Measurements from ENCODE around the gene DCC. TPM values are rescaled to one million over a fixed set of nuclear protein-coding genes. Genes with fewer than 3 reads are reported as not detected.

DCC gene
- total RNA-seq, 1 experiment from 2014 or later: not detected

DNA sequence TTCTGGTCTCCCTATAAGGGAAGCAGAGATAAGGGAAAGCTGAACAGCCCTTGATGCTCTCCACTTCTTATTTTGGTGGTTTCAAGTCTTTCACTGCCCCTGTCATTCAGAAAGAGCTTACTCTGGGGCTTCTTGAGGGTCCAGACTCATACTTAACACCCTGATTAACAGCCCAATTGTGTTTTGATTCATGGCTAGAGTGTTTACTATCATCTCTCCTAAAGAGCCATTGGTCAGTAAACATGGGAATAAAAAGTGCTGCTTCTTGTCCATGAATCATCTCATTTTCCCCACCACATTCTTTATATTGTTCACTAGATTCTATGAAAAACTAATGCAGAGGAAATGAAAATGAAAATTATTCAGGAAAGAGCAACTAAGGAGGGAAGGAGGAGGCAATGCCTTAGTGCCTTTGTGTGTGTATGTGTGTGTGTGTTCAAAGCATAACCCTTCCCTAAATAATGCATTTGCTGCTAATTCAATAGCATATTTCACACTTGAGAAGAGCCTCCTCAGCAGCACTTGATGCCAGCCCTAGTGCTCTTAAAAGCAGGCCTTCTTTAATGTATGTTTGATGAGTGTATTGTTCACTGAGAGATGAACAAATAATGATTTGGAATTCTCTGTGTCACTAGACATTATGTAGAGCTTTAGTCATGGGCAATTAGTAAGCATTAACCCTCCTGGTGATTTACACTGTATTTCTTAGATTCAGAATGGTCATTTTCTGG is 63.5 kb downstream of the DCC start:
- no peaks in the 10 kb centered on the region; a peak in 1 of 4 replicates for H3K36me3 ChIP-seq (ENCODE audit: control insufficient read depth in 1 of 2, insufficient read depth in 2 of 2, low read length in 2 of 2)
- H3K9ac ChIP-seq (ENCODE audit: low read length): no peak overlapping the region
- no peak overlapping the region for H3K27ac ChIP-seq (ENCODE audit: low read depth, low read length)
- ChIA-PET POLR2A (no interaction called here), CTCF (no interaction called here), RAD21 (ENCODE audit: low non-redundant PET in 1 of 2, low total read pairs in 2 of 2, uncharacterized antibody in 2 of 2, unreplicated experiment in 2 of 2) (no interaction called here)
- H3K4me3 ChIP-seq (replicated peaks in 1 of 2; ENCODE audit: low read depth in 1 of 2, low read length in 2 of 2): no peak overlapping the region
- no peak overlapping the region for H2AFZ ChIP-seq (ENCODE audit: low read depth, low read length, poor library complexity, severe bottlenecking)
- H4K20me1 ChIP-seq (ENCODE audit: insufficient read depth): no peaks in the 10 kb centered on the region
- no peaks in the 10 kb centered on the region for H3K9me2 ChIP-seq (ENCODE audit: insufficient read depth)
- intact Hi-C loops (cut with micrococcal nuclease): no loop called here
- no peaks in the 10 kb centered on the region for H3K27me3 ChIP-seq (ENCODE audit: insufficient read depth, low read length)
- ATAC-seq: no peak
- peaks cover 0 to 11% of the 10 kb centered on the region in 2 experiments; a peak in 2 of 4 replicates for H3K9me3 ChIP-seq (ENCODE audit: control insufficient read depth in 1 of 2, insufficient read depth in 1 of 2, low read depth in 1 of 2, low read length in 2 of 2)
- no peaks in the 10 kb centered on the region for H3K4me1 ChIP-seq (ENCODE audit: control insufficient read depth in 1 of 2, insufficient read depth in 2 of 2, low read length in 2 of 2)
- no peak for DNase-seq (ENCODE audit: low read depth, low spot score)
- no peaks in the 10 kb centered on the region for H3K79me2 ChIP-seq (ENCODE audit: insufficient read depth, low read length)
- no TSS peak for BruUV-seq (replicated peaks)
- no peak overlapping the region for H3K4me2 ChIP-seq (ENCODE audit: low read length)
- TF ChIP-seq FOSL1 (IDR thresholded peaks at IDR 0.05; ENCODE audit: low read depth) (no peak), EGR1 (IDR thresholded peaks at IDR 0.05; ENCODE audit: low read depth) (no peak), CEBPB (IDR thresholded peaks at IDR 0.05; ENCODE audit: low read depth) (no peak), SIN3A (IDR thresholded peaks at IDR 0.05; ENCODE audit: low read depth) (no peak), EZH2 (IDR thresholded peaks at IDR 0.05) (no peak), SP1 (IDR thresholded peaks at IDR 0.05; ENCODE audit: low read depth) (no peak), ELF1 (IDR thresholded peaks at IDR 0.05; ENCODE audit: borderline replicate concordance, low read depth) (no peak), ZFX (IDR thresholded peaks at IDR 0.05) (no peak), ZNF274 (IDR thresholded peaks at IDR 0.05; ENCODE audit: low read depth, low read length) (no peak), JUND (IDR thresholded peaks at IDR 0.05) (no peak), CBX3 (IDR thresholded peaks at IDR 0.05; ENCODE audit: low read depth) (no peak), TCF7L2 (IDR thresholded peaks at IDR 0.05; ENCODE audit: borderline replicate concordance, extremely low read depth, insufficient read depth, insufficient read length) (no peak), CTCF (IDR thresholded peaks at IDR 0.05 in 2 of 3, conservative IDR thresholded peaks at IDR 0.05 in 1 of 3; ENCODE audit: borderline replicate concordance in 1 of 3, insufficient read depth in 1 of 3, low read depth in 2 of 3, low read length in 2 of 3) (no peak), EZH2phosphoT487 (IDR thresholded peaks at IDR 0.05; ENCODE audit: borderline replicate concordance) (no peak), POLR2A (IDR thresholded peaks at IDR 0.05; ENCODE audit: borderline replicate concordance, extremely low read depth, insufficient read depth, insufficient read length) (no peak)
- TF ChIP-seq, protein P1, sequence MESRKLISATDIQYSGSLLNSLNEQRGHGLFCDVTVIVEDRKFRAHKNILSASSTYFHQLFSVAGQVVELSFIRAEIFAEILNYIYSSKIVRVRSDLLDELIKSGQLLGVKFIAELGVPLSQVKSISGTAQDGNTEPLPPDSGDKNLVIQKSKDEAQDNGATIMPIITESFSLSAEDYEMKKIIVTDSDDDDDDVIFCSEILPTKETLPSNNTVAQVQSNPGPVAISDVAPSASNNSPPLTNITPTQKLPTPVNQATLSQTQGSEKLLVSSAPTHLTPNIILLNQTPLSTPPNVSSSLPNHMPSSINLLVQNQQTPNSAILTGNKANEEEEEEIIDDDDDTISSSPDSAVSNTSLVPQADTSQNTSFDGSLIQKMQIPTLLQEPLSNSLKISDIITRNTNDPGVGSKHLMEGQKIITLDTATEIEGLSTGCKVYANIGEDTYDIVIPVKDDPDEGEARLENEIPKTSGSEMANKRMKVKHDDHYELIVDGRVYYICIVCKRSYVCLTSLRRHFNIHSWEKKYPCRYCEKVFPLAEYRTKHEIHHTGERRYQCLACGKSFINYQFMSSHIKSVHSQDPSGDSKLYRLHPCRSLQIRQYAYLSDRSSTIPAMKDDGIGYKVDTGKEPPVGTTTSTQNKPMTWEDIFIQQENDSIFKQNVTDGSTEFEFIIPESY (IDR thresholded peaks at IDR 0.05; ENCODE audit: extremely low read depth, insufficient replicate concordance, low read length): no peak
- TF ChIP-seq, protein P2, sequence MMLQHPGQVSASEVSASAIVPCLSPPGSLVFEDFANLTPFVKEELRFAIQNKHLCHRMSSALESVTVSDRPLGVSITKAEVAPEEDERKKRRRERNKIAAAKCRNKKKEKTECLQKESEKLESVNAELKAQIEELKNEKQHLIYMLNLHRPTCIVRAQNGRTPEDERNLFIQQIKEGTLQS (IDR thresholded peaks at IDR 0.05): no peak

Measured in HCT116 (cell line).